K562 (cell line): ENCODE measurements around the gene PLD6.

Source experiments
- ELF4 ChIP-seq: fragments of 450-650 bp; formaldehyde crosslinking; IDR thresholded peaks from 2 replicates; pipeline ENCODE4 v1.4.0; 2022; ENCODE audit warnings: missing genetic modification characterization
- NCOA1 ChIP-seq: fragments of 450-650 bp; IDR thresholded peaks from 2 replicates; pipeline ENCODE4 v1.6.1; 2016; ENCODE audit warnings: low read depth
- PHF21A ChIP-seq: fragments of 450-650 bp; IDR thresholded peaks from 2 replicates; pipeline ENCODE4 v1.6.1; 2017; ENCODE audit warnings: low read depth, borderline replicate concordance
- REST ChIP-seq, 2 experiments: fragments of 450-650 bp; formaldehyde crosslinking in 1 of 2; IDR thresholded peaks; 2 replicates each; pipeline versions ENCODE4 v1.4.0 to v1.6.1; 2014 to 2020; ENCODE audit warnings: mild to moderate bottlenecking in 2 of 2, borderline replicate concordance in 1 of 2, low read depth in 1 of 2
- RFX5 ChIP-seq: IDR thresholded peaks from 2 replicates; pipeline ENCODE4 v1.6.1; 2011; ENCODE audit warnings: low read depth, mild to moderate bottlenecking, improper control_type of control experiment, low read length
- SP2 ChIP-seq: IDR thresholded peaks from 2 replicates; pipeline ENCODE4 v1.6.1; 2011; ENCODE audit warnings: mild to moderate bottlenecking, low read depth, low read length, moderate library complexity; ENCODE audit not compliant: poor library complexity, severe bottlenecking; ENCODE audit errors: extremely low read depth
- XRCC5 ChIP-seq: fragments of 200-400 bp; formaldehyde crosslinking; IDR thresholded peaks from 2 replicates; pipeline ENCODE4 v1.6.1; 2017; ENCODE audit warnings: low read depth, mild to moderate bottlenecking, low read length
- ZFP1 ChIP-seq: fragments of 450-650 bp; formaldehyde crosslinking; IDR thresholded peaks from 2 replicates; pipeline ENCODE4 v1.4.0; 2020; ENCODE audit warnings: mild to moderate bottlenecking, mixed read lengths
- ZNF764 ChIP-seq: fragments of 250-450 bp; sonication (Bioruptor Pico); IDR thresholded peaks from 2 replicates; pipeline ENCODE4 v1.4.0; 2020; ENCODE audit warnings: low read depth, mild to moderate bottlenecking, moderate library complexity

- TF ChIP-seq NCOA1: no peak
- no peak for TF ChIP-seq PHF21A
- no peak for TF ChIP-seq ZNF764
- no peak for TF ChIP-seq ELF4 (CRISPR knock-in tag)
- TF ChIP-seq XRCC5: no peak
- TF ChIP-seq REST (IDR thresholded peaks at IDR 0.05; ENCODE audit: borderline replicate concordance): no peak
- TF ChIP-seq REST (CRISPR knock-in tag; IDR thresholded peaks at IDR 0.05; ENCODE audit: low read depth): no peak
- TF ChIP-seq SP2: no peak
- no peak for TF ChIP-seq RFX5
- no peak for TF ChIP-seq ZFP1 (CRISPR knock-in tag)
Measured at GRCh38 chr17:17203173-17203730, 2.9 kb downstream of the PLD6 start.
